K562 (cell line): ENCODE measurements around the gene SHH. TPM values are rescaled to one million over a fixed set of nuclear protein-coding genes. Genes with fewer than 3 reads are reported as not detected.
A peak's percentile ranks its signal among the peaks of the same experiment; 100 is the strongest.

Experiments used
- ATAC-seq: fragments of 200-7000 bp; cut with Tn5 transposase; 3 replicates; pipeline ENCODE4 v1.9.1; 2020; ENCODE audit warnings: moderate library complexity
- BruUV-seq: library from RNA; stranded (reverse); fragments of 400-500 nt; replicated peaks from 2 replicates; lab custom pipeline; 2021; lab: Mats Ljungman, UMichigan
- CTCF ChIA-PET: fragments of 300-600 bp; formaldehyde crosslinking; extraction: SDS; loops from one replicate; lab custom pipeline; 2021; ENCODE audit warnings: low intra/inter-chr PET ratio; lab: Yijun Ruan, JAX
- POLR2A ChIA-PET: fragments of 300-600, 350-650 bp; sonication (Branson Sonifier 250); formaldehyde crosslinking; extraction: SDS; loops from one replicate; lab custom pipeline; 2021; ENCODE audit warnings: antibody characterized with exemption, inconsistent platforms; lab: Yijun Ruan, JAX
- DNase-seq, 4 experiments: peaks; one replicate each; pipeline versions ENCODE4 v3.0.0 to v3.0.0-alpha.2; 2011 to 2018; ENCODE audit warnings: low spot score in 3 of 4, mixed read lengths in 3 of 4; ENCODE audit errors: extremely low read depth in 1 of 4
- FAIRE-seq: peaks from 2 replicates; lab custom pipeline; 2011; peaks lifted over from hg19 to GRCh38; lab: Jason Lieb, UNC
- H2AFZ ChIP-seq: 2 replicates; pipeline ENCODE4 v1.6.0; 2011; ENCODE audit warnings: low read depth, low read length, control low read depth, inconsistent platforms
- H3K27ac ChIP-seq: fragments of 200-600 bp; 3 replicates; pipeline ENCODE4 v1.8.0; 2011; ENCODE audit warnings: low read depth, mild to moderate bottlenecking, control low read depth, inconsistent platforms, low read length, moderate library complexity, mixed read lengths; ENCODE audit errors: extremely low read depth
- H3K27me3 ChIP-seq, 2 experiments: fragments of 300-600 bp in 1 of 2; 2 replicates in 1 of 2; 3 replicates in 1 of 2; pipeline versions ENCODE4 v1.6.0 to v1.8.0; 2011; ENCODE audit warnings: inconsistent platforms in 2 of 2, low read length in 2 of 2, mild to moderate bottlenecking in 1 of 2, mixed read lengths in 1 of 2, moderate library complexity in 1 of 2; ENCODE audit not compliant: control insufficient read depth in 2 of 2, insufficient read depth in 2 of 2
- H3K36me3 ChIP-seq: fragments of 300-600 bp; 3 replicates; pipeline ENCODE4 v1.8.0; 2011; ENCODE audit warnings: mild to moderate bottlenecking, low read length, inconsistent platforms; ENCODE audit not compliant: control insufficient read depth, insufficient read depth
- H3K4me1 ChIP-seq, 2 experiments: fragments of 200-600 bp in 1 of 2; replicated peaks in 1 of 2; 2 replicates in 1 of 2; 3 replicates in 1 of 2; pipeline versions ENCODE4 v1.5.1 to v1.8.0; 2011; ENCODE audit warnings: inconsistent platforms in 2 of 2, low read length in 2 of 2, mild to moderate bottlenecking in 1 of 2, mixed read lengths in 1 of 2, moderate library complexity in 1 of 2; ENCODE audit not compliant: control insufficient read depth in 2 of 2, insufficient read depth in 2 of 2
- H3K4me2 ChIP-seq: 2 replicates; pipeline ENCODE4 v1.6.1; 2011; ENCODE audit warnings: low read length, control low read depth, inconsistent platforms, mixed read lengths; ENCODE audit not compliant: insufficient read depth
- H3K4me3 ChIP-seq: fragments of 200-600 bp; sonication (generic), shearing (Covaris generic); 2 replicates; pipeline ENCODE4 v1.5.1; 2016; ENCODE audit warnings: control low read depth, inconsistent platforms
- H3K79me2 ChIP-seq: fragments of 200-600 bp; 3 replicates; pipeline ENCODE4 v1.8.0; 2011; ENCODE audit warnings: low read length, inconsistent platforms; ENCODE audit not compliant: control insufficient read depth, insufficient read depth
- H3K9ac ChIP-seq, 2 experiments: 2 replicates each; pipeline versions ENCODE4 v1.6.0 to v1.6.1; 2011; ENCODE audit warnings: low read depth in 2 of 2, low read length in 2 of 2, control low read depth in 1 of 2, inconsistent platforms in 1 of 2, mild to moderate bottlenecking in 1 of 2, mixed read lengths in 1 of 2; ENCODE audit not compliant: insufficient read depth in 1 of 2
- H3K9me1 ChIP-seq: one replicate; pipeline ENCODE4 v1.6.0; 2011; ENCODE audit warnings: inconsistent platforms, mild to moderate bottlenecking, low read length, moderate library complexity; ENCODE audit not compliant: control insufficient read depth, insufficient read depth
- H3K9me3 ChIP-seq: replicated peaks from 2 replicates; pipeline ENCODE4 v1.5.1; 2011; ENCODE audit warnings: low read depth, low read length, inconsistent platforms; ENCODE audit not compliant: control insufficient read depth, insufficient read depth
- H4K20me1 ChIP-seq: replicated peaks from 2 replicates; pipeline ENCODE4 v1.6.1; 2011; ENCODE audit warnings: low read length, inconsistent platforms, mixed read lengths; ENCODE audit not compliant: control insufficient read depth, insufficient read depth
- EHMT2 ChIP-seq: fragments of 450-650 bp; IDR thresholded peaks from 2 replicates; pipeline ENCODE4 v1.6.1; 2018; ENCODE audit warnings: antibody characterized with exemption
- POLR2G ChIP-seq: fragments of 200-400 bp; formaldehyde crosslinking; IDR thresholded peaks from 2 replicates; pipeline ENCODE4 v1.6.1; 2017; ENCODE audit warnings: low read depth, mild to moderate bottlenecking, antibody characterized with exemption, low read length, moderate library complexity
- ZNF212 ChIP-seq: fragments of 450-650 bp; formaldehyde crosslinking; IDR thresholded peaks from 2 replicates; pipeline ENCODE4 v1.4.0; 2020; ENCODE audit warnings: mild to moderate bottlenecking
- ZNF316 ChIP-seq: fragments of 450-650 bp; IDR thresholded peaks from 2 replicates; pipeline ENCODE4 v1.6.1; 2016
- ZNF431 ChIP-seq: sonication (generic); formaldehyde crosslinking; IDR thresholded peaks from 2 replicates; pipeline ENCODE4 v1.8.0; 2022; ENCODE audit warnings: mild to moderate bottlenecking, missing genetic modification reagents
- WGBS: fragments of 100-300 bp; shearing (Covaris generic); methylation state at CpG from one replicate; pipeline ENCODE4 v1.1.6; 2016; ENCODE audit warnings: low coverage, mixed read lengths; ENCODE audit not compliant: insufficient coverage; ENCODE audit errors: missing lambda C conversion rate; 5-methylcytosine and 5-hydroxymethylcytosine counted together
- in situ Hi-C: fragments of 300-500 bp; cut with MboI; formaldehyde crosslinking; loops from 4 replicates; pipeline ENCODE4 v1.15.0; 2018; ENCODE audit warnings: inconsistent platforms, mixed read lengths
- intact Hi-C: fragments of 100-400 bp; cut with micrococcal nuclease; formaldehyde crosslinking; loops from 2 replicates; pipeline ENCODE4 v1.14.2; 2022
- polyA plus RNA-seq, 8 experiments: library from polyadenylated mRNA; depleted of rRNA in 4 of 8; stranded (reverse) in 5 of 8; unstranded in 3 of 8; fragments of >200 nt; fragmentation: Nextera tagmentation in 2 of 8; fragmentation: Illumina TruSeq in 1 of 8; extraction: Ambion mirVana in 2 of 8; extraction: Trizol in 1 of 8; gene quantifications; 2 replicates each; pipeline versions ENCODE4 v1.2.1 to v1.2.3, GENCODE V29; 2011 to 2014; ENCODE audit warnings: inconsistent platforms in 1 of 8, missing spikeins in 1 of 8
- total RNA-seq, 7 experiments: library from RNA; depleted of rRNA in 6 of 7; stranded (reverse); fragments of >200 nt in 6 of 7; fragmentation: Illumina TruSeq in 2 of 7; extraction: Trizol in 2 of 7; gene quantifications; 2 replicates each; pipeline versions ENCODE4 v1.2.1 to v1.2.3, GENCODE V29; 2011 to 2021; ENCODE audit warnings: low replicate concordance in 1 of 7

The SHH gene
- total and polyA plus RNA-seq, 9 of the 15 experiments (the other 6 are each of a cell fraction or from before 2014, with no cell fraction given), result 0.09 TPM; not detected in 8

DNA sequence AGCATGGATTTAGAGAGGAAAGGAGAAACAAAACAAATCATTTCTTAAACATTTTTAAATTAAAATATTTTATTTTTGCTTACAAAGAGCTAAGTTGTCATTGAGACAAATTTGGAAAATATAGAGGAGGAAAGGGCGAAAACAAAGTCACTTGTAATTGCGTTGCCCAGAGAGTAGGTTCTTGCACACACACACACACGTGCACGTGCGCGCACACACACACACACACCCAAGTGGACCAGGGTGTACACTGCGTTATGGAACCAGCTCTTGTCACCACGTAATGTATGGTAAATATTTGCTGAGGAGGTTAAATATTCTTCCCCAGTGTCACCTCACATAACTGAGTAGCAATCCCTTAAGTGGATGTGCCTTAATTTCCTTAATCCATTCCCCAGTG is 21.6 kb downstream of the SHH start:
- CTCF ChIA-PET, result no interaction called here
- no peaks in the 10 kb centered on the region; the same call in 1 of the 2 replicates for H3K9me3 ChIP-seq

DNA sequence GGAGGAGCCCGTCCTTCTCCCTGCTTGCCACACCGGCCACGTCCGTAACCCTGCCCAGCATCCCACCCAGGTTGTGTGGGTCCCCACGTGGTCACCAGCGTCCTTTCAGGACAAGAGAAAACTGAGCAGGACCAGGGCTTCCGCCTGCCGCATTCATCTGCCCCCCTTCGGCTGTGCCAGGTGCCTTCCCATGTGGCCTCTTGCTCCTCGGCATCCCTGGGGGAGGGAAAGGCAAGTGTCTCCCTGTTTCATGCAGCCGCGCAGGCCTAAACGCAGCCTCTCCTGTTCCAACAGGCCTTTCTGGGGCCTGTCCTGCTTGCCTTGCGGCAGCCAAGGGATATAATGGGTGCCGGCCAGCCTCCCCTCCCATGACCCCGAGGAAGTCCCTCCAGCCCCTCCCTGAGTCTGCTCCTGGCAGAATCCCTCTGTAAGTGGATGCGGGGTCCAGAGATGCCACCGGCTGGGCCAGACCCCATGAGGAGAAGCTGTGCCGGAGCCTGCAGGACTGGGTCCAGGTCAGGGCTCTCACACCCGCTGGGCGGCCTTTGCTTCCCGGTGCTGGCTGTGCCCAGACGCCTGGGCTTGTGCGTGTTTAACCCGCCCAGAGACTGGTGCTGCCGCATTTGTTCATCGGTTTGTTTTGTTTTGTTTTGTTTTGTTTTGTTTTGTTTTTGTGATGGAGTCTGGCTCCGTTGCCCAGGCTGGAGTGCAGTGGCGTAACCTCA is 23.1 kb downstream of the SHH start:
- H3K4me2 ChIP-seq, result no peak overlapping the region
- POLR2A ChIA-PET, result interaction anchor here (0.9 to 1.1 kb wide), 2 partner anchors 9 to 10 kb away, joined by 3 read pairs; no protein-coding TSS in a partner anchor
- peak overlapping the region in 1 of 2 experiments; percentile 65; a peak in 1 of 4 replicates for H3K9ac ChIP-seq
- H3K4me1 ChIP-seq, result peaks cover 0 to 12% of the 10 kb centered on the region in 2 experiments; a peak in 1 of 5 replicates
- no peak overlapping the region for H3K4me3 ChIP-seq
- no peaks in the 10 kb centered on the region for H3K9me1 ChIP-seq
- no TSS peak for BruUV-seq
- FAIRE-seq (no peak), ATAC-seq (no peak; the same call in 2 of the 3 replicates), DNase-seq (no peak)
- TF ChIP-seq POLR2G (peak; percentile 57), ZNF431 (CRISPR knock-in tag) (no peak)
- in situ Hi-C loops (no loop called here), intact Hi-C loops (no loop called here)
- WGBS, result 60% methylated on average over 28 of the region's 29 CpGs
- CTCF ChIA-PET, result no interaction called here
- no peaks in the 10 kb centered on the region for H3K36me3 ChIP-seq
- H2AFZ ChIP-seq, result no peak overlapping the region
- H4K20me1 ChIP-seq, result no peaks in the 10 kb centered on the region
- H3K9me3 ChIP-seq, result no peaks in the 10 kb centered on the region; the same call in 1 of the 2 replicates
- H3K27me3 ChIP-seq, result no peaks in the 10 kb centered on the region; a peak in 1 of 5 replicates
- no peaks in the 10 kb centered on the region for H3K79me2 ChIP-seq
- no peak overlapping the region for H3K27ac ChIP-seq

More for the DNA sequence above, 21.6 kb downstream of the SHH start:
- TF ChIP-seq ZNF316 (peak; percentile 42; the same call in 1 of the 2 replicates), EHMT2 (no peak), ZNF212 (no peak)
- TF ChIP-seq, all 486 proteins: peak for 1
- no peaks in the 10 kb centered on the region for H3K36me3 ChIP-seq
- intact Hi-C loops, result no loop called here
- FAIRE-seq, result no peak
- H3K27ac ChIP-seq, result no peak overlapping the region
- no peaks in the 10 kb centered on the region for H4K20me1 ChIP-seq
- POLR2A ChIA-PET, result no interaction called here
- H3K4me1 ChIP-seq, result peaks cover 0 to 12% of the 10 kb centered on the region in 2 experiments; a peak in 1 of 5 replicates
- H3K4me2 ChIP-seq, result no peak overlapping the region
- no peaks in the 10 kb centered on the region for H3K9me1 ChIP-seq
- H3K79me2 ChIP-seq, result no peaks in the 10 kb centered on the region
- 18% methylated on average over 8 of the region's 8 CpGs for WGBS
- no peak overlapping the region for H3K4me3 ChIP-seq
- no peak overlapping the region for H3K9ac ChIP-seq
- in situ Hi-C loops, result no loop called here
- no peak overlapping the region for H2AFZ ChIP-seq
- no peak for ATAC-seq
- BruUV-seq, result no TSS peak
- no peak for DNase-seq
- peaks cover 2 to 5% of the 10 kb centered on the region in 2 experiments; a peak in 2 of 5 replicates for H3K27me3 ChIP-seq
